GM12874 (cell line): ENCODE results near the gene IGFBP5.

ENCODE experiments used
- CTCF ChIP-seq: IDR thresholded peaks from 2 replicates; pipeline ENCODE4 v1.5.1; 2011; ENCODE audit warnings: low read depth, mild to moderate bottlenecking, control low read depth, low read length, moderate library complexity; ENCODE audit not compliant: insufficient read depth

Gene IGFBP5

GRCh38 chr2:216679658-216680024, 15.7 kb downstream of the IGFBP5 start:
- TF ChIP-seq CTCF, result no peak

DNA sequence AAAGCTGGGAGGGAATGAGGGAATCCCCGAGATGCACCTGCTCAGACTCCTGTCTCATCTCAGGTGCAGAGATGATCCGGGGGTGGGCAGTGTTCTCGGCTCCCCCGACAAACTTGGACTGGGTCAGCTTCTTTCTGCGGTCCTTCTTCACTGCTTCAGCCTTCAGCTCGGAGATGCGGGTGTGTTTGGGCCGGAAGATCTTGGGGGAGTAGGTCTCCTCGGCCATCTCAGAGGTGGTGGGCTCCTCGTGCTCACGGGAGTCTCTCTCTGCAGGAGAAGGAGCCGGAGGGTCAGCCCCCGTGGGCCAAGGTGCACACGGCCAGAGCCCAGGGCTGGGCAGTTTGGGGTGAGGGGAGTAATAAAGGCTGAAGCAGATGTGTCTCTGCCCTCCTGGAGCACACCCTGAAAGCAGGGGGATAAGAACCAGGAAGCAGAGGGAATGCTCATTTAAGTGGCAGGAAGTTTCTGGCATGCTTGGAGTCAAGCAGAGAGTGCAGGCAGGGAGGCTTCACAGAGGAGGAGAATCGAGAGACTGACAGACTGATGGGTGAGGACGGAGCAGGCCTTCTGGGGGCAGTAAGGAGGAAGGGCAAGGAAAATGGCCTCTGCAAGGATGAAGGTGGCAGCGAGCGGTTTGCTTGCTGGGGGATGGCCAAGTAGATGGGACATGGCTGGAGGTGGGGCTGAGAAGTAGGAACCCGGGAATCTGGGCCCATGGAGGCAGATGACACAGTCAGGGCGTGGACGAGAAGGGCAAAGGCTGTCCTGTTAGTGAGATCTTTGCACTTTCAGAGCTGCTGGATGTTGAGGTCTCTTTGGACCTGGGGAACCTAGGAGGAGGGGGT, 16.3 kb downstream of the IGFBP5 start:
- no peak for TF ChIP-seq CTCF

DNA sequence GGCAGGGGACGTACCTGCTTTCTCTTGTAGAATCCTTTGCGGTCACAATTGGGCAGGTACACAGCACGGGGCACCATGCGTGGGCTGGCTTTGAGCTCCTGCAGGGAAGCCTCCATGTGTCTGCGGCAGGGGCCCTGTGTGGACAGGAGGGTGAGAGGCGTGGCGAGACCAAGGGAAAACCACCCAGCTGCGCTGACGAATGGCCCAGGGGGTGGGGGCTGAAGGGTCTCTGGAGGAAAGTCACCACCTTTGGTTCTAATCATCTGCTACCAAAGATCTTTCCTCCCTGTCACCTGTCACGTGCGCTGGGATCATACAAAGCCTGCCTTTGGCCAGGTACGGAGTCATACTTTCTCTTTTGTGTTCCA, 17.3 kb downstream of the IGFBP5 start:
- TF ChIP-seq CTCF, result no peak

- no peak for TF ChIP-seq CTCF
Measured at GRCh38 chr2:216677439-216678097, 17.8 kb downstream of the IGFBP5 start.

DNA sequence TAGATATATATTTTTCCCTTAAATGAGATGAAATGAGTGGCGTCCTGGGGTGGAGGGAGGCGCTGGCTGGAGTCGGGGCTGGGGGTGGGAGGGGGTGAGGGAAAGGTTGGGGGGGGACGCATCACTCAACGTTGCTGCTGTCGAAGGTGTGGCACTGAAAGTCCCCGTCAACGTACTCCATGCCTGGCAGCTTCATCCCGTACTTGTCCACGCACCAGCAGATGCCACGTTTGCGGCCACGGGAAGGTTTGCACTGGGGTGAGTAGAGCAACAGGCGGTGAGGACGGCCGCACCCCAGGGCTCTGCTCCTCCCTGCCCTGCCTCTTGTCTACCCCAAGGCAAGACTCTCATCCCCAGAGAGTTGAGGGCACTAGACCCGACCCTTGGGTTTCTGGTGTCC, 18.7 kb downstream of the IGFBP5 start:
- no peak for TF ChIP-seq CTCF

GRCh38 chr2:216674376-216674775, 21.0 kb downstream of the IGFBP5 start:
- TF ChIP-seq CTCF, result no peak

- no peak for TF ChIP-seq CTCF
Measured at GRCh38 chr2:216673609-216674008, 21.7 kb downstream of the IGFBP5 start.
